CD14-positive monocyte (primary cell): ENCODE measurements around the gene LRRFIP2. TPM values are rescaled to one million over a fixed set of nuclear protein-coding genes. Genes with fewer than 3 reads are reported as not detected.

ENCODE experiments used
- DNase-seq, 3 donors: peaks; one replicate each; pipeline ENCODE4 v3.0.0-alpha.2; 2011 to 2022
- H2AFZ ChIP-seq: 2 replicates; pipeline ENCODE4 v1.6.0; 2012; ENCODE audit warnings: mild to moderate bottlenecking, low read depth, low read length, inconsistent platforms; ENCODE audit not compliant: insufficient read depth, poor library complexity, severe bottlenecking
- H3K27ac ChIP-seq, 2 donors: 1 replicate in 1 of 2; 2 replicates in 1 of 2; pipeline ENCODE4 v1.5.1; 2012 to 2013; ENCODE audit warnings: low read length in 2 of 2, control low read depth in 1 of 2, inconsistent platforms in 1 of 2, low read depth in 1 of 2, mild to moderate bottlenecking in 1 of 2
- H3K27me3 ChIP-seq, 2 donors: one replicate each; pipeline versions ENCODE4 v1.6.0 to v1.6.1; 2011 to 2013; ENCODE audit warnings: low read length in 2 of 2; ENCODE audit not compliant: control insufficient read depth in 2 of 2, insufficient read depth in 2 of 2
- H3K36me3 ChIP-seq, 2 donors: replicated peaks in 1 of 2; 1 replicate in 1 of 2; 2 replicates in 1 of 2; pipeline versions ENCODE4 v1.5.1 to v1.6.1; 2012 to 2013; ENCODE audit warnings: low read length in 2 of 2, control low read depth in 1 of 2, inconsistent platforms in 1 of 2, mild to moderate bottlenecking in 1 of 2; ENCODE audit not compliant: insufficient read depth in 2 of 2, control insufficient read depth in 1 of 2
- H3K4me1 ChIP-seq, 2 donors: 1 replicate in 1 of 2; 2 replicates in 1 of 2; pipeline versions ENCODE4 v1.5.1 to v1.6.1; 2012 to 2013; ENCODE audit warnings: low read length in 2 of 2, control low read depth in 1 of 2, inconsistent platforms in 1 of 2, mild to moderate bottlenecking in 1 of 2, moderate library complexity in 1 of 2; ENCODE audit not compliant: insufficient read depth in 2 of 2, control insufficient read depth in 1 of 2
- H3K4me2 ChIP-seq: replicated peaks from 2 replicates; pipeline ENCODE3; 2012; ENCODE audit warnings: low read length, moderate library complexity, mild to moderate bottlenecking; ENCODE audit not compliant: poor library complexity, severe bottlenecking; ENCODE audit errors: extremely low read depth
- H3K4me3 ChIP-seq, 3 experiments: fragments of 200-600 bp in 1 of 3; sonication (generic) in 1 of 3; replicated peaks in 1 of 3; 1 replicate in 2 of 3; 2 replicates in 1 of 3; pipeline ENCODE4 v1.5.1; 2011 to 2013; ENCODE audit warnings: low read length in 3 of 3, mild to moderate bottlenecking in 3 of 3, control low read depth in 2 of 3, low read depth in 2 of 3, inconsistent platforms in 1 of 3, moderate library complexity in 1 of 3
- H3K79me2 ChIP-seq: 2 replicates; pipeline ENCODE4 v1.6.0; 2012; ENCODE audit warnings: mild to moderate bottlenecking, control low read depth, inconsistent platforms, low read length, moderate library complexity; ENCODE audit not compliant: insufficient read depth
- H3K9ac ChIP-seq: 2 replicates; pipeline ENCODE4 v1.6.0; 2017; ENCODE audit warnings: low read length, mild to moderate bottlenecking; ENCODE audit not compliant: insufficient read depth, poor library complexity, severe bottlenecking
- H3K9me3 ChIP-seq, 2 donors: replicated peaks in 1 of 2; 1 replicate in 1 of 2; 2 replicates in 1 of 2; pipeline versions ENCODE4 v1.5.1 to v1.6.1; 2012 to 2013; ENCODE audit warnings: low read length in 2 of 2, control low read depth in 1 of 2; ENCODE audit not compliant: control insufficient read depth in 1 of 2, insufficient read depth in 1 of 2
- H4K20me1 ChIP-seq: 2 replicates; pipeline ENCODE4 v1.6.0; 2012; ENCODE audit warnings: mild to moderate bottlenecking, low read length, control low read depth, moderate library complexity; ENCODE audit not compliant: insufficient read depth
- H3K27ac Mint-ChIP-seq, 7 donors: one replicate each; pipeline ENCODE4 v1.8.0; 2020; ENCODE audit warnings: mild to moderate bottlenecking in 7 of 7, mixed read lengths in 7 of 7, moderate library complexity in 6 of 7, inconsistent platforms in 2 of 7
- H3K27me3 Mint-ChIP-seq, 3 donors: one replicate each; pipeline ENCODE4 v1.8.0; 2021 to 2022; ENCODE audit warnings: low read depth in 3 of 3, mild to moderate bottlenecking in 3 of 3, mixed read lengths in 3 of 3, moderate library complexity in 3 of 3, inconsistent platforms in 1 of 3
- H3K36me3 Mint-ChIP-seq, 2 donors: one replicate each; pipeline ENCODE4 v1.8.0; 2020; ENCODE audit warnings: mixed read lengths in 2 of 2, inconsistent platforms in 1 of 2, mild to moderate bottlenecking in 1 of 2
- H3K4me1 Mint-ChIP-seq: one replicate; pipeline ENCODE4 v1.8.0; 2020; ENCODE audit warnings: mild to moderate bottlenecking, mixed read lengths
- H3K4me3 Mint-ChIP-seq, 2 donors: one replicate each; pipeline ENCODE4 v1.8.0; 2020; ENCODE audit warnings: mild to moderate bottlenecking in 2 of 2, mixed read lengths in 2 of 2, moderate library complexity in 1 of 2
- H3K9me3 Mint-ChIP-seq, 7 donors: one replicate each; pipeline ENCODE4 v1.8.0; 2020 to 2022; ENCODE audit warnings: mixed read lengths in 7 of 7, mild to moderate bottlenecking in 6 of 7, moderate library complexity in 6 of 7, inconsistent platforms in 2 of 7
- CTCF ChIP-seq: fragments of 200-600 bp; IDR thresholded peaks from one replicate; pipeline ENCODE4 v1.8.0; 2022; ENCODE audit warnings: antibody characterized with exemption, mild to moderate bottlenecking
- WGBS: methylation state at CpG from one replicate; pipeline ENCODE4 v1.1.5; 2013; ENCODE audit warnings: missing lambda C conversion rate; ENCODE audit not compliant: insufficient coverage; 5-methylcytosine and 5-hydroxymethylcytosine counted together
- intact Hi-C, 2 donors: fragments of 100-400 bp; cut with micrococcal nuclease; formaldehyde crosslinking; loops; one replicate each; pipeline versions ENCODE4 v1.15.0 to v1.15.1; 2023
- polyA plus RNA-seq, 3 donors: library from polyadenylated mRNA; depleted of rRNA in 1 of 3; unstranded in 2 of 3; stranded (reverse) in 1 of 3; fragments of 300-500 nt in 2 of 3; fragments of >200 nt in 1 of 3; fragmentation: Illumina TruSeq in 2 of 3; gene quantifications; 1 replicate in 2 of 3; 2 replicates in 1 of 3; pipeline ENCODE4 v1.2.3, GENCODE V29; 2012 to 2021

The LRRFIP2 gene
- polyA plus RNA-seq, 3 donors = 30.9 to 39.4 (median 31.7) TPM

GRCh38 chr3:37126856-37127255 lies 47.5 kb downstream of the LRRFIP2 start:
- no peak overlapping the region for H3K27ac Mint-ChIP-seq
- peaks cover 14 to 35% of the 10 kb centered on the region in 2 donors for H3K36me3 Mint-ChIP-seq
- peaks cover 0 to 19% of the 10 kb centered on the region in 2 donors for H3K36me3 ChIP-seq
- H3K4me2 ChIP-seq = no peak overlapping the region
- peak overlapping the region in 1 of 2 donors; percentile 2 for H3K27ac ChIP-seq
- H3K9me3 ChIP-seq = no peaks in the 10 kb centered on the region
- no peak overlapping the region for H3K4me3 ChIP-seq
- H4K20me1 ChIP-seq = peaks cover 3% of the 10 kb centered on the region
- peaks cover 0 to 5% (median 0%) of the 10 kb centered on the region in 7 donors for H3K9me3 Mint-ChIP-seq
- TF ChIP-seq CTCF = no peak
- H3K27me3 Mint-ChIP-seq = no peaks in the 10 kb centered on the region
- peaks cover 48% of the 10 kb centered on the region for H3K4me1 Mint-ChIP-seq
- no peaks in the 10 kb centered on the region for H3K27me3 ChIP-seq
- DNase-seq = no peak
- no peak overlapping the region for H2AFZ ChIP-seq
- intact Hi-C loops = no loop called here
- H3K79me2 ChIP-seq = peaks cover 56% of the 10 kb centered on the region
- no peak overlapping the region for H3K9ac ChIP-seq
- no peak overlapping the region for H3K4me3 Mint-ChIP-seq
- H3K4me1 ChIP-seq = peaks cover 8 to 36% of the 10 kb centered on the region in 2 donors

GRCh38 chr3:37125195-37126073 lies 48.9 kb downstream of the LRRFIP2 start:
- no peak for DNase-seq
- H3K4me3 ChIP-seq = no peak overlapping the region
- TF ChIP-seq CTCF = no peak
- H3K36me3 ChIP-seq = peaks cover 4 to 20% of the 10 kb centered on the region in 2 donors
- intact Hi-C loops = no loop called here
- no peak overlapping the region for H2AFZ ChIP-seq
- H3K4me2 ChIP-seq = no peak overlapping the region
- H3K27ac Mint-ChIP-seq = peak overlapping the region in 3 of 7 donors; percentile 18 to 78 (median 50)
- H3K4me1 Mint-ChIP-seq = peaks cover 38% of the 10 kb centered on the region
- no CpG with 5 or more reads among the region's 1 CpG for WGBS
- H3K9me3 Mint-ChIP-seq = peaks cover 0 to 5% (median 0%) of the 10 kb centered on the region in 7 donors
- H3K27me3 Mint-ChIP-seq = no peaks in the 10 kb centered on the region
- H3K79me2 ChIP-seq = peaks cover 44% of the 10 kb centered on the region
- H3K9ac ChIP-seq = no peak overlapping the region
- H3K9me3 ChIP-seq = no peaks in the 10 kb centered on the region
- peaks cover 3% of the 10 kb centered on the region for H4K20me1 ChIP-seq
- H3K4me3 Mint-ChIP-seq = no peak overlapping the region
- H3K27me3 ChIP-seq = no peaks in the 10 kb centered on the region
- peaks cover 16 to 38% of the 10 kb centered on the region in 2 donors for H3K36me3 Mint-ChIP-seq
- peak overlapping the region in 1 of 2 donors; percentile 51 for H3K27ac ChIP-seq
- H3K4me1 ChIP-seq = peaks cover 8 to 32% of the 10 kb centered on the region in 2 donors
